Transverse colon (tissue), 4 donors: ENCODE results near the gene COL19A1. TPM values are rescaled to one million over a fixed set of nuclear protein-coding genes. Genes with fewer than 3 reads are reported as not detected.

Experiments used
- DNase-seq: peaks from one replicate; pipeline ENCODE4 v3.0.0-alpha.2; 2019
- H3K27ac ChIP-seq, 4 donors: fragments of 200-600 bp; sonication (generic); 2 replicates each; pipeline ENCODE4 v1.5.1; 2016 to 2018; ENCODE audit warnings: inconsistent platforms in 4 of 4
- H3K27me3 ChIP-seq: fragments of 200-600 bp; sonication (generic); 2 replicates; pipeline ENCODE4 v1.5.1; 2017; ENCODE audit warnings: inconsistent platforms
- H3K36me3 ChIP-seq, 4 donors: fragments of 200-600 bp; sonication (generic); 2 replicates each; pipeline ENCODE4 v1.5.1; 2017 to 2019; ENCODE audit warnings: inconsistent platforms in 4 of 4
- H3K4me1 ChIP-seq, 4 donors: fragments of 200-600 bp; sonication (generic); 2 replicates each; pipeline ENCODE4 v1.5.1; 2017 to 2020; ENCODE audit warnings: inconsistent platforms in 4 of 4
- H3K4me3 ChIP-seq, 4 donors: fragments of 200-600 bp; sonication (generic); 1 replicate in 1 of 4; 2 replicates in 3 of 4; pipeline versions ENCODE4 v1.5.1 to v1.6.1; 2017 to 2019; ENCODE audit warnings: inconsistent platforms in 4 of 4
- H3K9me3 ChIP-seq, 2 donors: fragments of 200-600 bp; sonication (generic); 2 replicates each; pipeline ENCODE4 v1.5.1; 2017 to 2019; ENCODE audit warnings: inconsistent platforms in 2 of 2
- CTCF ChIP-seq, 5 experiments: fragments of 200-600 bp in 3 of 5; fragments of 450-650 bp in 2 of 5; sonication (generic) in 3 of 5; IDR thresholded peaks; 1 replicate in 2 of 5; 2 replicates in 3 of 5; pipeline ENCODE4 v1.5.1; 2016 to 2017; ENCODE audit warnings: antibody characterized with exemption in 5 of 5, inconsistent platforms in 3 of 5, mild to moderate bottlenecking in 2 of 5, moderate library complexity in 1 of 5
- EP300 ChIP-seq: sonication (generic); formaldehyde crosslinking; IDR thresholded peaks from one replicate; pipeline ENCODE4 v1.6.1; 2017; ENCODE audit warnings: antibody characterized with exemption, low read depth
- POLR2A ChIP-seq: fragments of 450-650 bp; IDR thresholded peaks from one replicate; pipeline ENCODE4 v1.6.1; 2016; ENCODE audit warnings: antibody characterized with exemption, mild to moderate bottlenecking, moderate library complexity
- POLR2AphosphoS5 ChIP-seq, 3 donors: sonication (generic); formaldehyde crosslinking; IDR thresholded peaks; one replicate each; pipeline ENCODE4 v1.6.1; 2016; ENCODE audit warnings: antibody characterized with exemption in 3 of 3
- WGBS, 2 donors: methylation state at CpG; one replicate each; pipeline ENCODE4 v1.1.5; 2018; ENCODE audit warnings: low coverage in 1 of 2; 5-methylcytosine and 5-hydroxymethylcytosine counted together
- in situ Hi-C, 4 donors: fragments of 200-750 bp; cut with MboI; loops; one replicate each; pipeline versions ENCODE4 v1.15.0 to v1.15.1; 2017; ENCODE audit warnings: low sequenced_read_pairs in 3 of 4, low pct_ligation_motif_present in 1 of 4, low pct_unique_long_range_greater_than_20kb in 1 of 4
- intact Hi-C: fragments of 100-400 bp; cut with DNase I; formaldehyde crosslinking; loops from one replicate; pipeline ENCODE4 v1.15.1; 2023; ENCODE audit warnings: low total_unique reads
- total RNA-seq, 4 donors: library from RNA; depleted of rRNA; stranded (reverse); fragments of >200 nt; gene quantifications; one replicate each; pipeline ENCODE4 v1.1.0, GENCODE V29; 2016

COL19A1 gene
- total RNA-seq, 4 donors from 2014 or later, result 0.27 to 3.3 (median 0.37) TPM; not detected in 1

- in situ Hi-C loops, result no loop called here
These were observed 365.0 kb downstream of the COL19A1 start for GRCh38 chr6:70231311-70231710.

GRCh38 chr6:70234561-70235236 is 368.3 kb downstream of the COL19A1 start:
- Histone ChIP-seq H3K4me1 (peaks cover 0 to 4% (median 0%) of the 10 kb centered on the region in 4 donors), H3K27ac (peak overlapping the region in 1 of 4 donors; percentile 32), H3K9me3 (no peaks in the 10 kb centered on the region), H3K36me3 (no peaks in the 10 kb centered on the region), H3K4me3 (no peak overlapping the region), H3K27me3 (no peaks in the 10 kb centered on the region)
- 57% methylated on average over 7 of the region's 7 CpGs; no CpG with 5 or more reads in 1 of the 2 donors for WGBS, 2 donors
- in situ Hi-C loops, result no loop called here
- peak; percentile 11 for DNase-seq
- intact Hi-C loops, result loop anchor here (5.0 kb wide), 1 partner anchor 1802 kb away; no protein-coding TSS in a partner anchor
- TF ChIP-seq POLR2AphosphoS5 (IDR thresholded peaks at IDR 0.05) (no peak), EP300 (no peak), CTCF (IDR thresholded peaks at IDR 0.05) (no peak), POLR2A (no peak)

More at GRCh38 chr6:70231311-70231710, 365.0 kb downstream of the COL19A1 start:
- H3K27me3 ChIP-seq, result no peaks in the 10 kb centered on the region
- WGBS, 2 donors, result 60 to 62% methylated on average over 2 of the region's 2 CpGs
- H3K4me3 ChIP-seq, result no peak overlapping the region
- no peak for TF ChIP-seq CTCF (IDR thresholded peaks at IDR 0.05)
- H3K36me3 ChIP-seq, result no peaks in the 10 kb centered on the region
- H3K4me1 ChIP-seq, result peaks cover 0 to 4% (median 0%) of the 10 kb centered on the region in 4 donors
- intact Hi-C loops, result loop anchor here (5.0 kb wide), 1 partner anchor 1799 kb away; no protein-coding TSS in a partner anchor
- H3K9me3 ChIP-seq, result no peaks in the 10 kb centered on the region
- no peak for DNase-seq
- no peak overlapping the region for H3K27ac ChIP-seq

- H3K36me3 ChIP-seq, result no peaks in the 10 kb centered on the region
- H3K27ac ChIP-seq, result no peak overlapping the region
- 51 to 75% methylated on average over 3 of the region's 3 CpGs for WGBS, 2 donors
- H3K9me3 ChIP-seq, result no peaks in the 10 kb centered on the region
- no peaks in the 10 kb centered on the region for H3K27me3 ChIP-seq
- H3K4me1 ChIP-seq, result peaks cover 0 to 16% (median 8%) of the 10 kb centered on the region in 4 donors
- TF ChIP-seq POLR2A (no peak), CTCF (IDR thresholded peaks at IDR 0.05) (no peak), POLR2AphosphoS5 (IDR thresholded peaks at IDR 0.05) (no peak), EP300 (no peak)
- intact Hi-C loops (no loop called here), in situ Hi-C loops (no loop called here)
- H3K4me3 ChIP-seq, result no peak overlapping the region
- no peak for DNase-seq
These were observed 370.0 kb downstream of the COL19A1 start for GRCh38 chr6:70236343-70236742.

- H3K27ac ChIP-seq, result peak overlapping the region in 3 of 4 donors; percentile 68 to 85 (median 74)
- H3K9me3 ChIP-seq, result no peaks in the 10 kb centered on the region
- H3K4me1 ChIP-seq, result peaks cover 0 to 21% (median 9%) of the 10 kb centered on the region in 4 donors
- peak; percentile 16 for DNase-seq
- no peaks in the 10 kb centered on the region for H3K36me3 ChIP-seq
- in situ Hi-C loops (no loop called here), intact Hi-C loops (no loop called here)
- WGBS, 2 donors, result 19 to 32% methylated on average over 3 of the region's 3 CpGs
- no peaks in the 10 kb centered on the region for H3K27me3 ChIP-seq
- TF ChIP-seq CTCF (IDR thresholded peaks at IDR 0.05) (no peak), POLR2A (no peak), POLR2AphosphoS5 (IDR thresholded peaks at IDR 0.05) (no peak), EP300 (no peak)
- peak overlapping the region in 1 of 4 donors; percentile 26 for H3K4me3 ChIP-seq
These were observed 374.7 kb downstream of the COL19A1 start for GRCh38 chr6:70241031-70241430.
